ENCODE measurements around the gene VSIG10.

- no peak for TF ChIP-seq CTCF (IDR thresholded peaks at IDR 0.05; ENCODE audit: low read depth, low read length)
- no peak for TF ChIP-seq EZH2phosphoT487 (IDR thresholded peaks at IDR 0.05; ENCODE audit: low read depth)
These were observed 85.9 kb downstream of the VSIG10 start for GRCh38 chr12:118017926-118018325.

Measured in OCI-LY3 (cell line).